Posterior vena cava (tissue), 2 donors: Measurements from ENCODE around the gene CEP72. TPM values are rescaled to one million over a fixed set of nuclear protein-coding genes. Genes with fewer than 3 reads are reported as not detected.
"Not testable (repeated sequence)": the region's sequence is repeated elsewhere in the genome, so short reads cannot be mapped to it uniquely, and the experiment has no call there.

Experiments
- DNase-seq: peaks from one replicate; pipeline ENCODE4 v3.0.0-alpha.2; 2020; ENCODE audit warnings: low spot score
- intact Hi-C, 2 donors: fragments of 100-400 bp; cut with DNase I; formaldehyde crosslinking; loops; one replicate each; pipeline versions ENCODE4 v1.14.1 to v1.14.2; 2022 to 2023
- total RNA-seq, 2 donors: library from RNA; stranded (reverse); fragmentation: NEBNext Ultra II Directional; extraction: Animal tissue kit (Norgen Biotek cat#: 25700); gene quantifications; one replicate each; pipeline ENCODE4 v1.2.1, GENCODE V29; 2021
- donor health status: DM: yes; HTN: yes; CAD: no.
- donor health status: DM: yes; HTN: yes; CAD: no.

The CEP72 gene
- total RNA-seq, 2 donors from 2014 or later: 1.9 to 2.4 TPM

GRCh38 chr5:627840-628239, 15.7 kb downstream of the CEP72 start:
- intact Hi-C loops: no loop called here

DNA sequence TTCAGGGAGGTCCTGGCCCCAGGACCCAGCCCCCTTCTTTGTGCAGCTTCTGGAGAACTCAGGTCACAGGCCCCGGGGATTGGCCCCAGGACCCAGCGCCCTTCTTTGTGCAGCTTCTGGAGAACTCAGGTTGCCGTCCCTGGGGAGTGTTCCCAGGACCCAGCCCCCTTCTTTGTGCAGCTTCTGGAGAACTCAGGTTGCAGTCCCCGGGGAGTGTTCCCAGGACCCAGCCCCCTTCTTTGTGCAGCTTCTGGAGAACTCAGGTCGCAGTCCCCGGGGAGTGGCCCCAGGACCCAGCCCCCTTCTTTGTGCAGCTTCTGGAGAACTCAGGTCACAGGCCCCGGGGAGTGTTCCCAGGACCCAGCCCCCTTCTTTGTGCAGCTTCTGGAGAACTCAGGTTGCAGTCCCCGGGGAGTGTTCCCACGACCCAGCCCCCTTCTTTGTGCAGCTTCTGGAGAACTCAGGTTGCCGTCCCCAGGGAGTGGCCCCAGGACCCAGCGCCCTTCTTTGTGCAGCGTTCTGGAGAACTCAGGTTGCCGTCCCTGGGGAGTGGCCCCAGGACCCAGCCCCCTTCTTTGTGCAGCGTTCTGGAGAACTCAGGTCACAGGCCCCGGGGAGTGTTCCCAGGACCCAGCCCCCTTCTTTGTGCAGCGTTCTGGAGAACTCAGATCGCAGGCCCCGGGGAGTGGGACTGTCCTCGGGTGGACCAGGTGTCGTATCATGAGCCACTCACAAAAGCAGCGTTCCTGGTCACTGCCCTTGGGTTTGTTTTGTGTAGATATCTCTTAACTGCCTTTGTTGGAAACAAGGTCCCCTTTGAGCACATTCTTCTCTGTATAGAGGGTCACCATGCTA, 16.4 kb downstream of the CEP72 start:
- DNase-seq: peak; percentile 24
- intact Hi-C loops: not testable (repeated sequence)

More at GRCh38 chr5:627840-628239, 15.7 kb downstream of the CEP72 start:
- DNase-seq: peak; percentile 72

- peak; percentile 62 for DNase-seq
- intact Hi-C loops: no loop called here
Observed at GRCh38 chr5:633501-633955, 21.4 kb downstream of the CEP72 start.

GRCh38 chr5:634191-634590, 22.1 kb downstream of the CEP72 start:
- intact Hi-C loops: no loop called here
- DNase-seq: peak; percentile 22

DNA sequence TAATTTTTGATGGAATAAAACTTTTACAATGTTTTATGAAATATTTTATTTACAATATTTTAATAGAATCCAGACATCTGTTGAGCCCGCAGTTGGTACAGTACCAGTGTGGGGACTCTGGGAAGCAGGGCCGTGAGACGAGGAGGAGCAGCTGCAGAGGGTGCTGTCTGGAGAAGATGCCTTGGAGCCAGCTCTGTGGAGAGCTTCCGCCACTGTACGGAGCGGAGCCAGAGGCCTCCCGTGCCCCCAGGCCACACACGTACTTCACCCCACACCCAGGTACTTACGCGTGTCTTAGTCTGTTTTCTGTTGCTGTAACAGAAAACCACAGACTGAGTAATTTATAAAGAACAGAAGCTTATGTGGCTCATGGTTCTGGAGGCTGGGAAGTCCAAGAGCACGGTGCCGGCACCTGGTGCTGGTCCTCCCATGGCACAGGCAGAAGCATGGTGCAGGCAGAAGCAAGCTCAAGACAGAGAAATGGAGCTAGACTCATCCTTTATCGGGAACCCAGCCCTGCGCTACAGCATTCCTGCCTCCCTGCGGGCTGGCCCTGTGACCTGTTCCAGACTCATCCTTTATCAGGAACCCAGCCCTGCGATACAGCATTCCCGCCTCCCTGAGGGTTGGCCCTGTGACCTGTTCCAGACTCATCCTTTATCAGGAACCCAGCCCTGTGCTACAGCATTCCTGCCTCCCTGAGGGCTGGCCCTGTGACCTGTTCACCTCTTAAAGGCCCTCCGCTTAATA, 23.3 kb downstream of the CEP72 start:
- intact Hi-C loops: no loop called here
- peak; percentile 49 for DNase-seq

DNA sequence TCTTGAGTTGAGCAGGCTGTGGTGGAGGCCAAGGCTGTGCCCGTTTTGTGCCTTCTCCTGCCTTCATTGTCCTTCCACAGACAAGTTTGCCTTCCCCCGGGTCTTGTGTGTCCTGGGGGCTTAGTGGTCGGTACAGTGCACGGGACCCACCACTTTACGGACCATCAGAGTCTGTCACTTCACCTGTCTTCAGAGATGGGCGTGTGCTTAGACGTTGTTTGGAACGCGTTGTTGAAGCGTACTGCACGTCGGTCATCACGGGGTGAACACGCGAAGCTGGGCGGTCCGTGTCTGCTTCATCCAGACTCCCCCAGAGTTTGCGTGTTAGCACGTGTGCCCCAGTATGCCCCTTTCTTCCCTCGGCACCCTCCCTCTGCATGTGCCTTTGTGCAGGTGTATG, 24.8 kb downstream of the CEP72 start:
- intact Hi-C loops: no loop called here
- peak; percentile 62 for DNase-seq

- peak; percentile 74 for DNase-seq
- intact Hi-C loops: no loop called here
Observed at GRCh38 chr5:637581-638450, 25.7 kb downstream of the CEP72 start.

- intact Hi-C loops: no loop called here
- peak; percentile 61 for DNase-seq
Observed at GRCh38 chr5:638501-639252, 26.5 kb downstream of the CEP72 start.

DNA sequence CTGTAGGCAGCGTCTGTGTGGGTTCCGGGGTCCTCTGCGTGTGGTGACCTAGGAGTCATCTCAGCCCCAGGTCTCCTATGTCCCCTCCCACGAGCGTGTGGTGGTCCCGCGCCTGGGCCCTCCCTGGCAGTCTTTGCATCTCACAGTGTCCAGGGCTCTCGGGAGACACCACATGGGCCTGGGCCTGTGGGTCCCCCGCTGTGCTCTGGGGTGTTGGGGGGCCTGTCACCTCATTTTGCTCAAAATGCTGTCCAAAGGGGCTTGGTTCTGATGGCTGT, 27.1 kb downstream of the CEP72 start:
- peak; percentile 75 for DNase-seq
- intact Hi-C loops: no loop called here

DNA sequence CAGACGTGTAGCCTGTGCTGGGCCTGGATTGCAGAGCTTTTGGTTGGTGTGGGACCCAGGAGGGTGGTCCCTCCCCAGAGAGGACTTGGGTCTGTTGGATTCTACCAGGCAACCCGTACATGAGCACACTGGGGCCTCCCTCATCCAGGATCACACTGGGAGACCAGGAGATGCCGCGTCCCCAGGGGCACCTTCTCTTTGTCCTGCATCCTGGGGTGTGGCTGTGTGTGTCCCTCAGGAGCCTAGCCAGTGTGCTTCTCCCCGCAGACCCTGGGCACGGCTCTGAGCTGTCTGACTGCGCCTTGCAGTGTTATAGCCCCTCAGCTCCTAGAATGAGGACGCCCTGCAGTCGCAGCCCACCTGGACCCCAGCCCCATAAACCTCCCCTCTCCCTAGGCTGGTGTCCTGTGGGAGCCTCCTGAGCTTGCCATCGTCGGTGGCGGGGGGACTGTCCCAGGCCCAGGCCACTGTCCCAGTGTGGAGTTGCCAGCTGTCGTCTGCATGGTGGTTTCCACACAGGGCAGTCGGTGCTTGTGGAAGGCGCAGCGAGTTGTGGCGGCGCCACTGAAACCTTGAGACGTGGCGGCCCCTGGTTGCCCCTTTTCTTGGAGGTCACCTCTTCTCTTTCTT, 27.6 kb downstream of the CEP72 start:
- intact Hi-C loops: no loop called here
- DNase-seq: peak; percentile 68

- intact Hi-C loops: loop anchor here in 1 of 2 donors (1.0 kb wide), 1 partner anchor 29 kb away; no protein-coding TSS in a partner anchor
- peak; percentile 71 for DNase-seq
Observed at GRCh38 chr5:640461-641330, 28.6 kb downstream of the CEP72 start.

- intact Hi-C loops: loop anchor here in 1 of 2 donors (1.0 kb wide), 1 partner anchor 28 kb away; no protein-coding TSS in a partner anchor
- no peak for DNase-seq
Observed at GRCh38 chr5:641331-641765, 29.2 kb downstream of the CEP72 start.

GRCh38 chr5:642481-642880, 30.3 kb downstream of the CEP72 start:
- peak; percentile 67 for DNase-seq
- intact Hi-C loops: no loop called here

GRCh38 chr5:643351-643801, 31.2 kb downstream of the CEP72 start:
- DNase-seq: peak; percentile 81
- intact Hi-C loops: no loop called here

DNA sequence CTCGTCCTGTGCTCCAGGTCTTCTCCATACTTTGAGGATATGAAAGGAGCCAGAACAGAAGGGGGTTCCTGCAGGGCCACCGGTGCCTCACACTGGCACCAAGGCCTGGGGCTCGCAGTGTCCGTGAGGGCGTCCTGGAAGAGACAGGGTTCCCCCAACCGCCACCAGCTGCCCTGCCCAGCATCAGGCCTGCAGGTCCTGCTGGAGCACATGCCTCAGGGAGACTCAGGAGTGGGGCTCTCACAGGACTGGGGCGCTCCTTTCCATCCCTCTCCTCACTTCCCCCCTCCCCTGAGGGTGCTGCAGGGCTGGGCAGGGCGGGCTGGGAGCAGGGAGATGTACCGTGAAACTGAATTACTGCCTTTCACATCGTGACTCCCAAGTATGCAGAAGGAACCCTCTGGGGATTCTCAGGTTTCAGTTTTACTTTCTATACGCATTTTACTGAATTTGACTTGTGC, 31.7 kb downstream of the CEP72 start:
- peak; percentile 68 for DNase-seq
- intact Hi-C loops: no loop called here

GRCh38 chr5:644509-644908, 32.4 kb downstream of the CEP72 start:
- intact Hi-C loops: no loop called here

GRCh38 chr5:644971-645370, 32.8 kb downstream of the CEP72 start:
- intact Hi-C loops: no loop called here
- peak; percentile 26 for DNase-seq

More at GRCh38 chr5:644509-644908, 32.4 kb downstream of the CEP72 start:
- DNase-seq: peak; percentile 57
